Esophagus squamous epithelium (tissue), 5 donors: ENCODE data around the gene ATP13A4. TPM values are rescaled to one million over a fixed set of nuclear protein-coding genes. Genes with fewer than 3 reads are reported as not detected.

Experiments
- DNase-seq: peaks from one replicate; lab custom pipeline; 2025; lab: John Stamatoyannopoulos, UW
- H3K27ac ChIP-seq, 4 donors: fragments of 200-600 bp; sonication (generic); one replicate each; pipeline ENCODE4 v1.5.1; 2016 to 2019; ENCODE audit warnings: mild to moderate bottlenecking in 1 of 4
- H3K27me3 ChIP-seq, 4 donors: fragments of 200-600 bp; sonication (generic); 1 replicate in 3 of 4; 2 replicates in 1 of 4; pipeline versions ENCODE4 v1.5.1 to v1.6.0; 2017 to 2021; ENCODE audit warnings: antibody characterized with exemption in 1 of 4
- H3K36me3 ChIP-seq, 3 donors: fragments of 200-600 bp; sonication (generic); one replicate each; pipeline ENCODE4 v1.5.1; 2016 to 2019
- H3K4me1 ChIP-seq, 3 donors: fragments of 200-600 bp; sonication (generic); one replicate each; pipeline ENCODE4 v1.5.1; 2017 to 2019
- H3K4me3 ChIP-seq, 4 donors: fragments of 200-600 bp; sonication (generic); 1 replicate in 3 of 4; 2 replicates in 1 of 4; pipeline ENCODE4 v1.5.1; 2016 to 2019; ENCODE audit warnings: mild to moderate bottlenecking in 2 of 4, moderate library complexity in 1 of 4
- H3K9me3 ChIP-seq, 3 donors: fragments of 200-600 bp; sonication (generic); one replicate each; pipeline ENCODE4 v1.5.1; 2016 to 2019
- POLR2A ChIP-seq, 4 donors: fragments of 450-650 bp; IDR thresholded peaks; one replicate each; pipeline ENCODE4 v1.6.1; 2017; ENCODE audit warnings: antibody characterized with exemption in 4 of 4, mild to moderate bottlenecking in 4 of 4, moderate library complexity in 3 of 4
- WGBS, 2 donors: methylation state at CpG; one replicate each; pipeline ENCODE4 v1.1.5; 2018; 5-methylcytosine and 5-hydroxymethylcytosine counted together
- intact Hi-C: fragments of 100-400 bp; cut with DNase I; formaldehyde crosslinking; loops from one replicate; pipeline ENCODE4 v1.15.0; 2022
- total RNA-seq, 4 donors: library from RNA; depleted of rRNA; stranded (reverse); fragments of >200 nt; gene quantifications; one replicate each; pipeline ENCODE4 v1.1.0, GENCODE V29; 2016
- TF ChIP-seq, protein P1 (sequence below), 6 experiments: fragments of 450-650 bp in 4 of 6; fragments of 200-600 bp in 2 of 6; sonication (generic) in 2 of 6; IDR thresholded peaks; one replicate each; pipeline ENCODE4 v1.5.1; 2016 to 2019; ENCODE audit warnings: antibody characterized with exemption in 6 of 6, mild to moderate bottlenecking in 4 of 6, moderate library complexity in 4 of 6
- donor health status: DM: yes; HTN: yes; CAD: no.

ATP13A4 gene
- total RNA-seq, 4 donors from 2014 or later: 24.9 to 59.8 (median 40.5) TPM

DNA sequence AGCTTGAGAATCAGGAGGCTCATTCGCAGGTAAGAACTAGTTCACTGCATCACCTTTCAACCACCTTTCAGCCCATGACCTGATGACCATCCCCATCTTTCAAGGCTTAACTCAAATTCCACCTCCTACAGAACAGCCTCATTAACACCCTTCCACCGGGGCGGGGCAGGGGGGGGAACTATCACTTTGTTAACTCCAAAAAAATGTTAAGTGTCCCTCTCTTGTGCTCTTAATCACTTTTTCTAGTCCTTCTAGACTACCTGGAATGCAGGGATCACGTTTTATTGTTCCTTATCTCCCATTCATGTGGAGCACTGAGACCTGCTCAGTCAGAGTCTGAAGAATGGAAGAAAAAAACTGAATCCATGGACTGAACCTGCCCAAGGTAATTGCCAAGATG lies 51.8 kb downstream of the ATP13A4 start:
- no peak for TF ChIP-seq POLR2A (IDR thresholded peaks at IDR 0.05)
- TF ChIP-seq, protein P1, sequence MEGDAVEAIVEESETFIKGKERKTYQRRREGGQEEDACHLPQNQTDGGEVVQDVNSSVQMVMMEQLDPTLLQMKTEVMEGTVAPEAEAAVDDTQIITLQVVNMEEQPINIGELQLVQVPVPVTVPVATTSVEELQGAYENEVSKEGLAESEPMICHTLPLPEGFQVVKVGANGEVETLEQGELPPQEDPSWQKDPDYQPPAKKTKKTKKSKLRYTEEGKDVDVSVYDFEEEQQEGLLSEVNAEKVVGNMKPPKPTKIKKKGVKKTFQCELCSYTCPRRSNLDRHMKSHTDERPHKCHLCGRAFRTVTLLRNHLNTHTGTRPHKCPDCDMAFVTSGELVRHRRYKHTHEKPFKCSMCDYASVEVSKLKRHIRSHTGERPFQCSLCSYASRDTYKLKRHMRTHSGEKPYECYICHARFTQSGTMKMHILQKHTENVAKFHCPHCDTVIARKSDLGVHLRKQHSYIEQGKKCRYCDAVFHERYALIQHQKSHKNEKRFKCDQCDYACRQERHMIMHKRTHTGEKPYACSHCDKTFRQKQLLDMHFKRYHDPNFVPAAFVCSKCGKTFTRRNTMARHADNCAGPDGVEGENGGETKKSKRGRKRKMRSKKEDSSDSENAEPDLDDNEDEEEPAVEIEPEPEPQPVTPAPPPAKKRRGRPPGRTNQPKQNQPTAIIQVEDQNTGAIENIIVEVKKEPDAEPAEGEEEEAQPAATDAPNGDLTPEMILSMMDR (IDR thresholded peaks at IDR 0.05): no peak

DNA sequence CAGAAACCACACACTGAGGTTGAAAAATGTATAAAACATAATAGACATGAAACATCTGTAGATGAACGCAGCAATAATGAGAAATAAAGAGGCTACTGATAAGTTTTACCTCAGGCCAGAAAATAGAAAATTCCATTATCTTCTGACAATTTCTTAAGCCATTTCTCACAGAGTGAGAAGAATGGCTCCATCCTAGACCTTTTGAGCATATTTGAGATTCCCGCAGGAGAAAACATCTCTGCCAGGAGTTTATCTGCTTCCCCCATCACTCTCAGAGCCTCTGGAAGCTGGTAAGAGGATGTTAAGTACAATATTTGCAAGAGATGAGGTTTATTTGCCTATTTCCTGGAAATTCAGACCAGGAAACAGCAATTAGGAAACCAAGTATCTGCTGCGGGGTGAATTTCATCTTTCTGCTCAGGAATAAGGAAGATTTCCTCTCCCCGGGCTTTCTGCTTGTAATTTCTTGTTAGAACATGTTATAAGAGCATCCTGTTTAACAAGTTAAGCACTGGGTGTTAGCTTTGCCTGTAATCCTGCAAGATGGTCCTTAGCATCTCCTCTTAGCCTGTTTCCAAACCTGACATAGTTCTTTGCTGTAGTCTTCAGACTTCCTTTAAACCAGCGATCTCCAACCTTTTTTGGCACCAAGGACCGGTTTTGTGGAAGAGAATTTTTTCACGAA lies 54.8 kb downstream of the ATP13A4 start:
- Histone ChIP-seq H3K27me3 (no peaks in the 10 kb centered on the region), H3K27ac (peak overlapping the region in 2 of 4 donors; percentile 43 to 70)
- WGBS, 2 donors: 43 to 45% methylated on average over 7 of the region's 7 CpGs

More for the DNA sequence above, 51.8 kb downstream of the ATP13A4 start:
- no peak overlapping the region for H3K27ac ChIP-seq
- no peaks in the 10 kb centered on the region for H3K9me3 ChIP-seq
- no peak for DNase-seq
- H3K4me3 ChIP-seq: no peak overlapping the region
- H3K27me3 ChIP-seq: no peaks in the 10 kb centered on the region
- intact Hi-C loops: no loop called here
- 68 to 85% methylated on average over 4 of the region's 4 CpGs for WGBS, 2 donors
- peaks cover 0 to 27% (median 12%) of the 10 kb centered on the region in 3 donors for H3K4me1 ChIP-seq
- H3K36me3 ChIP-seq: no peaks in the 10 kb centered on the region

DNA sequence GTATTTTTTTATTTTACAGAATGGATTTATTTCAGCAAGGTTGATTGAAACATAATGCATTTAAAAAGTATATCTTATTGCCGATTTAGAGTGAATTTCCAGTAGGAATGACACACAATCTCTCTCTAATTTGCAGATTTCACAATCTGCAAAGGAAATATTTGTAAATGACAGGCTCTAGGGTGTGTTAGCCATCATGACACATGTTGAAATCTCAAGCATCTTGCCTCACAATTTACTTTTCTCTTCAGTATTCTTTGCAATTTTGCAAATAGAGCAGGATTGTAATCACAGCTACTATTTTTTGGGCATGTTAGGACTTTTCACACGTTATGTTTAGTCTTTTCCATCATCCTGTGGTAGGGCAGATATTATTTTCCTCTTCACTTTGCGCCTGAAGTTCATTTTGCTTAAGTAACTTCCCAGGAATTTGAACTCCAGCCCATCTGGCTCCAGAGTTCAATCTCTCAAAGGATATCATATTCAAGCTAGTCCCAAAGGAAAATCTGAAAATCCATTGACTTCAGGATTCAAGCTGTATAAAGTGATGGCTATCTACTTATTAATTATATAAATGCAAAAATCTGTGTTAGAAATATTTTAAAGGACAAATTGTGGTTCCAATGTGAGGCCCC lies 55.4 kb downstream of the ATP13A4 start:
- 11 to 50% methylated on average over 3 of the region's 3 CpGs for WGBS, 2 donors
- Histone ChIP-seq H3K4me3 (no peak overlapping the region), H3K9me3 (no peaks in the 10 kb centered on the region), H3K4me1 (peaks cover 0 to 27% (median 12%) of the 10 kb centered on the region in 3 donors), H3K27ac (peak overlapping the region in 2 of 4 donors; percentile 43 to 70), H3K27me3 (no peaks in the 10 kb centered on the region), H3K36me3 (no peaks in the 10 kb centered on the region)
- no peak for TF ChIP-seq POLR2A (IDR thresholded peaks at IDR 0.05)
- TF ChIP-seq, protein P1 (IDR thresholded peaks at IDR 0.05): no peak
- intact Hi-C loops: no loop called here
- DNase-seq: no peak

More for the DNA sequence above, 54.8 kb downstream of the ATP13A4 start:
- TF ChIP-seq, protein P1 (IDR thresholded peaks at IDR 0.05): no peak
- no peak for TF ChIP-seq POLR2A (IDR thresholded peaks at IDR 0.05)
- Histone ChIP-seq H3K4me3 (no peak overlapping the region), H3K9me3 (no peaks in the 10 kb centered on the region), H3K4me1 (peaks cover 0 to 27% (median 12%) of the 10 kb centered on the region in 3 donors), H3K36me3 (no peaks in the 10 kb centered on the region)
- no peak for DNase-seq
- intact Hi-C loops: no loop called here

DNA sequence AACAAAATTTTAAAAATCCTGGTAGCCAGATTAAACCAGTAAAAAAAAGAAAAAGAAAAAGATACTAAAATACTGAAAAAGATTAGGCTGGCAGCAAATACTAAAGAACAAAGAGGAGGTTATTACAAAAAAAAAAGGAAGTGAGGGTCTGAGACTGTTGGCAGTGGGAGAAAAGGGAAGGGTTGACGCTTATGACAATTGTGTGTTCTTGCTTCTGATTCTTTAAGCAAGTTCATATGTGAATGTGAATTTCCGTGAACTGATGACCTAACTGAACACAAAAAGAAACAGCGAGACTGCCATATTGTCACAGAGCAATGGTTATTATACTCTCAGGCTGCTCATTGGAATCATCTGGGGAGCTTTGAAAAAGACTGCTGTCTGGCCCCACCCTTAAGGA lies 56.5 kb downstream of the ATP13A4 start:
- Histone ChIP-seq H3K4me3 (no peak overlapping the region), H3K9me3 (no peaks in the 10 kb centered on the region), H3K4me1 (peaks cover 0 to 27% (median 12%) of the 10 kb centered on the region in 3 donors), H3K36me3 (no peaks in the 10 kb centered on the region), H3K27me3 (no peaks in the 10 kb centered on the region), H3K27ac (peak overlapping the region in 1 of 4 donors; percentile 70)
- intact Hi-C loops: no loop called here
- 83 to 88% methylated on average over 3 of the region's 3 CpGs for WGBS, 2 donors
- TF ChIP-seq, protein P1 (IDR thresholded peaks at IDR 0.05): no peak
- no peak for TF ChIP-seq POLR2A (IDR thresholded peaks at IDR 0.05)
- DNase-seq: no peak

DNA sequence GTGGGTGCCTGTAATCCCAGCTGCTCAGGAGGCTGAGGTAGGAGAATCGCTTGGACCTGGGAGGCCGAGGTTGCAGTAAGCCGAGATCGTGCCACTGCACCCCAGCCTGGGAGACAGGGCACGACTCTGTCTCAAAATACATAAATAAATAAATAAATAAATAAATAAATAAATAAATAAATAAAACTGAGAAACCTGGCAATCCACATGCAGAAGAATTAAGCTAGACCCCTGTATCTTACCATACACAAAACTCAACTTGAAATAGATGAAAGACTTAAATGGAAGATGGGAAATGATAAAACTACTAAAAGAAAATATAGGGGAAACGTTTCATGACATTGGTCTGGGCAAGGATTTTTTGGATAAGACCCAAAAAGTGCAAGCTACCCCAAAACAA lies 58.0 kb downstream of the ATP13A4 start:
- H3K4me1 ChIP-seq: peaks cover 0 to 27% (median 12%) of the 10 kb centered on the region in 3 donors
- no peaks in the 10 kb centered on the region for H3K27me3 ChIP-seq
- DNase-seq: no peak
- WGBS, 2 donors: 78 to 87% methylated on average over 6 of the region's 6 CpGs
- no peak overlapping the region for H3K4me3 ChIP-seq
- intact Hi-C loops: no loop called here
- H3K27ac ChIP-seq: no peak overlapping the region
- no peaks in the 10 kb centered on the region for H3K36me3 ChIP-seq
- no peak for TF ChIP-seq POLR2A (IDR thresholded peaks at IDR 0.05)
- TF ChIP-seq, protein P1 (IDR thresholded peaks at IDR 0.05): no peak
- no peaks in the 10 kb centered on the region for H3K9me3 ChIP-seq
